Activated effector memory CD4-positive, alpha-beta T cell treated with Interleukin-2 at 50 U/mL for 16 hours (primary cell): ENCODE data around the gene CRNN.

ENCODE experiments used
- DNase-seq: peaks from one replicate; pipeline ENCODE4 v3.0.0-alpha.2; 2020

The CRNN gene

GRCh38 chr1:152413909-152414308 is at the start of gene CRNN:
CRNN (minus strand) TSS chr1:152414263; CDS start chr1:152412233, 2,030 bp downstream.
- DNase-seq = no peak

GRCh38 chr1:152462636-152463035 is 48.6 kb upstream of the CRNN start:
- no peak for DNase-seq

GRCh38 chr1:152461544-152461943 is 47.5 kb upstream of the CRNN start:
- DNase-seq = peak; percentile 39

- DNase-seq = no peak
Observed at GRCh38 chr1:152460529-152460899, 46.5 kb upstream of the CRNN start.

GRCh38 chr1:152459596-152460528 is 45.8 kb upstream of the CRNN start:
- DNase-seq = peak; percentile 70

- peak; percentile 70 for DNase-seq
Observed at GRCh38 chr1:152458384-152459185, 44.5 kb upstream of the CRNN start.

- DNase-seq = no peak
Observed at GRCh38 chr1:152457561-152457960, 43.5 kb upstream of the CRNN start.

GRCh38 chr1:152457071-152457470 is 43.0 kb upstream of the CRNN start:
- no peak for DNase-seq

GRCh38 chr1:152451254-152451653 is 37.2 kb upstream of the CRNN start:
- DNase-seq = no peak

GRCh38 chr1:152449661-152450060 is 35.6 kb upstream of the CRNN start:
- no peak for DNase-seq

GRCh38 chr1:152448496-152448895 is 34.4 kb upstream of the CRNN start:
- DNase-seq = no peak

GRCh38 chr1:152448095-152448494 is 34.0 kb upstream of the CRNN start:
- no peak for DNase-seq

GRCh38 chr1:152447484-152447883 is 33.4 kb upstream of the CRNN start:
- DNase-seq = no peak

- DNase-seq = no peak
Observed at GRCh38 chr1:152444045-152444444, 30.0 kb upstream of the CRNN start.

GRCh38 chr1:152442765-152443164 is 28.7 kb upstream of the CRNN start:
- DNase-seq = no peak

- no peak for DNase-seq
Observed at GRCh38 chr1:152442301-152442700, 28.2 kb upstream of the CRNN start.

- no peak for DNase-seq
Observed at GRCh38 chr1:152441756-152442155, 27.7 kb upstream of the CRNN start.

- peak; percentile 56 for DNase-seq
Observed at GRCh38 chr1:152440635-152441471, 26.8 kb upstream of the CRNN start.

GRCh38 chr1:152436593-152437496 is 22.8 kb upstream of the CRNN start:
- DNase-seq = no peak

GRCh38 chr1:152427458-152427857 is 13.4 kb upstream of the CRNN start:
- no peak for DNase-seq

- no peak for DNase-seq
Observed at GRCh38 chr1:152426731-152427130, 12.7 kb upstream of the CRNN start.

GRCh38 chr1:152419917-152420316 is 5.9 kb upstream of the CRNN start:
- DNase-seq = no peak
